Endothelial cell (in vitro differentiated cells): Measurements from ENCODE around the gene SINHCAF. TPM values are rescaled to one million over a fixed set of nuclear protein-coding genes. Genes with fewer than 3 reads are reported as not detected.

Experiments
- DNase-seq: peaks from one replicate; pipeline ENCODE4 v3.0.0; 2021; ENCODE audit warnings: low spot score
- H3K27ac Mint-ChIP-seq: one replicate; pipeline ENCODE4 v1.8.0; 2021; ENCODE audit warnings: mixed read lengths, inconsistent platforms; ENCODE audit not compliant: unreplicated experiment
- H3K27me3 Mint-ChIP-seq: one replicate; pipeline ENCODE4 v1.8.0; 2021; ENCODE audit warnings: mild to moderate bottlenecking, moderate library complexity, mixed read lengths, inconsistent platforms; ENCODE audit not compliant: unreplicated experiment
- H3K36me3 Mint-ChIP-seq: one replicate; pipeline ENCODE4 v1.8.0; 2021; ENCODE audit warnings: mild to moderate bottlenecking, low read depth, mixed read lengths, inconsistent platforms; ENCODE audit not compliant: unreplicated experiment
- H3K4me1 Mint-ChIP-seq: one replicate; pipeline ENCODE4 v1.8.0; 2021; ENCODE audit warnings: mild to moderate bottlenecking, mixed read lengths, inconsistent platforms; ENCODE audit not compliant: unreplicated experiment
- H3K4me3 Mint-ChIP-seq: one replicate; pipeline ENCODE4 v1.8.0; 2021; ENCODE audit warnings: mild to moderate bottlenecking, mixed read lengths, inconsistent platforms; ENCODE audit not compliant: unreplicated experiment
- H3K9me3 Mint-ChIP-seq: one replicate; pipeline ENCODE4 v1.8.0; 2021; ENCODE audit warnings: mixed read lengths, inconsistent platforms; ENCODE audit not compliant: unreplicated experiment
- total RNA-seq: library from RNA; stranded (reverse); fragmentation: NEBNext Ultra II Directional; extraction: Animal tissue kit (Norgen Biotek cat#: 25700); gene quantifications from one replicate; pipeline ENCODE4 v1.2.1, GENCODE V29; 2021; ENCODE audit not compliant: unreplicated experiment
- TF ChIP-seq, protein P1 (sequence below): fragments of 200-600 bp; sonication (generic); IDR thresholded peaks from one replicate; pipeline ENCODE4 v1.5.0; 2021; ENCODE audit warnings: antibody characterized with exemption; ENCODE audit not compliant: unreplicated experiment

The SINHCAF gene
- total RNA-seq, 1 donor from 2014 or later, result 205 TPM

DNA sequence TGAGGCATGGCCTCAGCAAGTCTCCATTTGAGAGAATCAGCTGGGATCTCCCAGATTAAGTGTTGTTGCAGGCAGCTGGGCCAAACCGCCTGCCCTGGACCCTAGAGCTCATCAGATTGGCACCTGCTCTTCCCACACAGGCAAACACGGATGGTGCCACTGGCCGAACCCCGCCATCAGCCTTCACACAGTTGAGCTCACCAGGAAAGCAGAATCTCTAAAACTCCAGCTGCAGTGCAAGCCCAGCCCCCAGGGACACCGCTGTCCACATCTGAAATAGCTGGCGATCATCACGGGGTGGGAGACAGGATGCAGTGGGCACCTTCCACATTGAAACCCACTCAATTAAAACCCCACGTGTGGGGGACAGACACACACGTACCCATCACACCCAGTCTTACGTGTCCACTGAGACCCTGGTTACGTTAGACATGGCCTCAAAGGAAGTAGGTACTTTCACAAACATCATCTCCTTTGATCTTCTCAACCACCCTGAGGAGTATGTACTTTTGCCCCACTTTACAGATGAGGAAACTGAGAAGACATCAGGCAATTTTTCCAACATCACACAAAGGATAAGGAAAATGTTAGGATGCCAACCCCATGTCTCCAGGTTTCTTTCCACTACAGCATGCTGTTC, 88.8 kb downstream of the SINHCAF start:
- no peak for DNase-seq
- no peaks in the 10 kb centered on the region for H3K36me3 Mint-ChIP-seq
- TF ChIP-seq, protein P1, sequence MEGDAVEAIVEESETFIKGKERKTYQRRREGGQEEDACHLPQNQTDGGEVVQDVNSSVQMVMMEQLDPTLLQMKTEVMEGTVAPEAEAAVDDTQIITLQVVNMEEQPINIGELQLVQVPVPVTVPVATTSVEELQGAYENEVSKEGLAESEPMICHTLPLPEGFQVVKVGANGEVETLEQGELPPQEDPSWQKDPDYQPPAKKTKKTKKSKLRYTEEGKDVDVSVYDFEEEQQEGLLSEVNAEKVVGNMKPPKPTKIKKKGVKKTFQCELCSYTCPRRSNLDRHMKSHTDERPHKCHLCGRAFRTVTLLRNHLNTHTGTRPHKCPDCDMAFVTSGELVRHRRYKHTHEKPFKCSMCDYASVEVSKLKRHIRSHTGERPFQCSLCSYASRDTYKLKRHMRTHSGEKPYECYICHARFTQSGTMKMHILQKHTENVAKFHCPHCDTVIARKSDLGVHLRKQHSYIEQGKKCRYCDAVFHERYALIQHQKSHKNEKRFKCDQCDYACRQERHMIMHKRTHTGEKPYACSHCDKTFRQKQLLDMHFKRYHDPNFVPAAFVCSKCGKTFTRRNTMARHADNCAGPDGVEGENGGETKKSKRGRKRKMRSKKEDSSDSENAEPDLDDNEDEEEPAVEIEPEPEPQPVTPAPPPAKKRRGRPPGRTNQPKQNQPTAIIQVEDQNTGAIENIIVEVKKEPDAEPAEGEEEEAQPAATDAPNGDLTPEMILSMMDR, result no peak
- peaks cover 14% of the 10 kb centered on the region for H3K27me3 Mint-ChIP-seq
- H3K27ac Mint-ChIP-seq, result peak overlapping the region; percentile 32
- no peaks in the 10 kb centered on the region for H3K9me3 Mint-ChIP-seq
- H3K4me3 Mint-ChIP-seq, result no peak overlapping the region
- H3K4me1 Mint-ChIP-seq, result peaks cover 16% of the 10 kb centered on the region

DNA sequence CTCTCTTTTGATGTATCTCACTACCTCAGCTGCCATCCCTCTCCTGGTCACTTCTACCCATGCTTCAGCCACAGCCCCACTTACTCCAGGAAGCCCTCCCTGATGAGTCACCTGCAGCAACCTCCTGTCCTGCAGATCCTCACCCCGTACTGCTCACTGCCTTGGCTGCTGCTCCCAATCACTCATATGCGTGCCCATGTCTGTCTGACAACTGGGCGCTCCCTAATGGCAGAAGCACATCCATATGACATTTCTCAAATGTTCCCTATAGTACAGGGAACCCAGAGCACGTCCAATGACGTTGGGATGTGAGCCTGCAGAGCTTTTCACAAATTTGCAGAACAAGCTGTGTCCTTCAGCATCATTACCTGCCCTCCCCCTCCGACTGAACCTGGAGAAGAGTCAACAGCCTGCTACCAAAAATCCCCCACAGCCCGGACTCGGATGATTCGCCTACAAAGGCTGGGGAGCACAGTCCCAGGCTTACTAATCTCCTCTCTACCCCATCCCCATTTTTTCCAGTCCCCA, 90.0 kb downstream of the SINHCAF start:
- H3K9me3 Mint-ChIP-seq, result no peaks in the 10 kb centered on the region
- peaks cover 11% of the 10 kb centered on the region for H3K27me3 Mint-ChIP-seq
- no peaks in the 10 kb centered on the region for H3K36me3 Mint-ChIP-seq
- DNase-seq, result no peak
- TF ChIP-seq, protein P1, result no peak
- peaks cover 10% of the 10 kb centered on the region for H3K4me1 Mint-ChIP-seq
- no peak overlapping the region for H3K27ac Mint-ChIP-seq
- no peak overlapping the region for H3K4me3 Mint-ChIP-seq

DNA sequence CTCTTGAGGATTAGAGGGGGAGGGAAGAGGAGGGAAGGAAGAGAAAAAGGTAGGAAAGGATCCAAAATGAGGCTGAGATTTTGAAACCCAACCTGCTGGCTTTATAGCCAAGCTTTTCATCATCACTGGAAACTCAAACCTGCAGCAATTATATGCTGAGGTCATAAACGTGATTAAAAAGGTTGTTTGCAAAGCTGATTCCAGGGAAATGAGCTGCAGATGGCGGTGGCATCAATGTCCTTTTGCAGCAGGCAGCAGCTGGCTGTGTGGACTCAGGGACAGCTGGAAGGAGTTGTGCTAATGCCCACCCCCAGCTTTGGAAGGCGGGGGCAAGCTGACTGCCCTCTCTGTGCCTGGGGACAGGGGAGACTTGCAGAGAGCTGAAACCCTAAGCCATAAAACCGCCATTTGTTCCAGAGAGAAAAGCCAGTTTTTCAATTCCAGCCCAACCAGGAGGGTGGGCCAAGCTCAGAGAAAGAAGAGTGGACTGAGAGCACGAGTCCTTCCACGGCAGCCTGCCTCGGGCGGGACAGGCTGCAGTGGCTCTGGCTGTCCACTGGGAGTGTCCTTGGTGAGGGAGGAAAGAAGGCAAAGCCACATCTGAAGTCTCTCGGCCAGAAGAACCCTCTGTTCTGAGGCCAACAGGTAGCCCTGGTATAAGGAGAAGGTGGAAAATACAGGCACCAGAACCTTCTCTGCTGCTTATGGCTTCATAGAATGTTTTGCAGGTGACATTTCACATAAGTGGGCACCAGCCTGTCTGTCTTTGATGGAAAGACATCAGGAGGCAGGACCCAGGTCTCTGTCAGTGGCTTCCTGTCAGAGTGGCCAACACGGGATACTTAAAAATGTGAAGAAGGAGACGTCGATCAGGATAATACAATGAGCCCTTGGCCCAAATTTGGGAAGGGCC, 90.7 kb downstream of the SINHCAF start:
- no peak overlapping the region for H3K4me3 Mint-ChIP-seq

DNA sequence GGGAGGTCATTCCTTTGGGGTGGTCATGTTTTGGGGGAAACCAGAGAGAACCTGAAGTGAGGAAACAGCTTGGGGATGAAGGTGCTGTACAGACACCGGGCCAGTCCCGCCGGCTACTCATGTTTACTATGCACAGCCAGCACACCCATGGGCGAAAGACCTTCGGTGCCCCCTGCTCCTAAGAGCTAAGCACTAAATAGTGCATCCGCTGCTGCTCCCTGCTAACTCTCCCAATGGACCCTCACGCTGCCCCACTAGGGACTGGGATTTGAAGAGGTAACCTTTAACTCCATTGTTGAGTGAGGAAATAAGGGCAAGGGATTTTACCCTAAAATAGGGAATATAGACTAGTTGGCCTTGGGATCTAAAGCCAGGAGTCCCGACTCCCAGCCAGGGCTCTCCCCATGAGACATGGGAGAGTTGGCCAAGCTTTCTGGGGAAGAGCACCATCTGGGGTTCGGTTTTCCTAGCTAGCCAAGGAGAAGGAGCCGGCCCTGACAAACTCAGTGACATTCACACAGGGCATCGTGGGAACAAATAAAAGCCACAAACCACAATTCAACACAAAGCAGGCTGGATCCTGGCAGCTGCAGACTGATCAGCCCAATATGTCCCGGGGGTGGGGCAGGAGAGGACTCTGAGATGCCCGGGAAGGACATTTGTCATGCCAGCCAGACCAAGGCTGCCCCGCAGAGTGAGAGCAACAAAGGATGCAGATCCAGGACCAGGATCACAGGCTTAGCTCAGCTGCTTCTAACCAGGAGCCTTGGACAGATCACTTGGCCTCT, 91.7 kb downstream of the SINHCAF start:
- Mint-ChIP-seq H3K4me1 (peaks cover 10% of the 10 kb centered on the region), H3K9me3 (no peaks in the 10 kb centered on the region), H3K27ac (no peak overlapping the region), H3K4me3 (no peak overlapping the region), H3K36me3 (no peaks in the 10 kb centered on the region), H3K27me3 (peaks cover 11% of the 10 kb centered on the region)
- no peak for DNase-seq
- TF ChIP-seq, protein P1, result no peak

More for the DNA sequence above, 90.7 kb downstream of the SINHCAF start:
- TF ChIP-seq, protein P1, result peak; percentile 55
- Mint-ChIP-seq H3K4me1 (peaks cover 10% of the 10 kb centered on the region), H3K27me3 (peaks cover 11% of the 10 kb centered on the region), H3K36me3 (no peaks in the 10 kb centered on the region), H3K27ac (no peak overlapping the region), H3K9me3 (no peaks in the 10 kb centered on the region)
- peak; percentile 57 for DNase-seq
